ENCODE data around the gene COPZ1. TPM values are rescaled to one million over a fixed set of nuclear protein-coding genes. Genes with fewer than 3 reads are reported as not detected.

Gene COPZ1
- total and polyA plus RNA-seq, 9 of the 15 experiments (the other 6 are each of a cell fraction or from before 2014, with no cell fraction given) = 137 to 487 (median 233) TPM

- TF ChIP-seq TAF15 (IDR thresholded peaks at IDR 0.05; ENCODE audit: low read depth, low read length) (no peak), POLR2G (IDR thresholded peaks at IDR 0.05; ENCODE audit: low read depth, low read length) (peak; percentile 92), NONO (IDR thresholded peaks at IDR 0.05; ENCODE audit: low read depth in 2 of 2, low read length in 1 of 2) (no peak), ZBTB5 (IDR thresholded peaks at IDR 0.05) (peak; percentile 47; the same call in 1 of the 2 replicates), ZNF23 (CRISPR knock-in tag; IDR thresholded peaks at IDR 0.05) (no peak), TAF1 (IDR thresholded peaks at IDR 0.05; ENCODE audit: control insufficient read depth, extremely low read depth, insufficient read depth, low read length, severe bottlenecking) (peak; percentile 95), KLF13 (tag; IDR thresholded peaks at IDR 0.05; ENCODE audit: borderline replicate concordance, low read depth) (0 out of 2 replicates have a peak, but pooled peaks have one; percentile 34), FOXA3 (CRISPR knock-in tag; conservative IDR thresholded peaks at IDR 0.05 in 1 of 2, IDR thresholded peaks at IDR 0.05 in 1 of 2) (peak in 1 of 2 experiments; percentile 65; a peak in 2 of 4 replicates), SAFB (IDR thresholded peaks at IDR 0.05; ENCODE audit: borderline replicate concordance, low read depth, low read length) (no peak), ZNF589 (CRISPR knock-in tag; IDR thresholded peaks at IDR 0.05; ENCODE audit: low read depth) (no peak), DDX20 (tag; IDR thresholded peaks at IDR 0.05; ENCODE audit: low read depth) (no peak), ZNF512 (tag; IDR thresholded peaks at IDR 0.05) (no peak), CHD4 (IDR thresholded peaks at IDR 0.05; ENCODE audit: insufficient read depth, insufficient replicate concordance, low read depth, low read length, poor library complexity, severe bottlenecking) (no peak), SMAD3 (CRISPR knock-in tag; conservative IDR thresholded peaks at IDR 0.05) (0 out of 2 replicates have a peak, but pooled peaks have one; percentile 56), HDAC2 (IDR thresholded peaks at IDR 0.05) (no peak), FOXK2 (conservative IDR thresholded peaks at IDR 0.05 in 1 of 2, IDR thresholded peaks at IDR 0.05 in 1 of 2; ENCODE audit: low read depth in 2 of 2) (peak; percentile 85 to 86), ZNF609 (CRISPR knock-in tag; IDR thresholded peaks at IDR 0.05; ENCODE audit: borderline replicate concordance) (no peak; the same call in 1 of the 2 replicates)
These were observed 45.1 kb upstream of the COPZ1 start, which contains the start of gene CBX5 (continued) for GRCh38 chr12:54279632-54280467.
